DOHH2 (cell line): Measurements from ENCODE around the gene ARNT2.

ENCODE experiments used
- CTCF ChIP-seq: fragments of 200-600 bp; sonication (generic); IDR thresholded peaks from one replicate; pipeline ENCODE4 v1.5.1; 2014; ENCODE audit warnings: antibody characterized with exemption, mild to moderate bottlenecking, low read depth, low read length; ENCODE audit not compliant: poor library complexity, severe bottlenecking
- EZH2phosphoT487 ChIP-seq: fragments of 200-600 bp; sonication (generic); IDR thresholded peaks from 2 replicates; pipeline ENCODE4 v1.6.1; 2017; ENCODE audit warnings: borderline replicate concordance, mild to moderate bottlenecking, antibody characterized with exemption, low read length, moderate library complexity, mixed read lengths

- TF ChIP-seq CTCF: no peak
- TF ChIP-seq EZH2phosphoT487: no peak
Observed at GRCh38 chr15:80503319-80503952, 99.3 kb downstream of the ARNT2 start.
